A172 (cell line): ENCODE data around the gene CLPTM1L. TPM values are rescaled to one million over a fixed set of nuclear protein-coding genes. Genes with fewer than 3 reads are reported as not detected.

Experiments used
- DNase-seq: peaks from one replicate; pipeline ENCODE4 v3.0.0-alpha.2; 2015; ENCODE audit warnings: low spot score
- total RNA-seq: library from RNA; depleted of rRNA; stranded (reverse); fragments of >200 nt; shearing (Covaris generic); gene quantifications from 2 replicates; pipeline ENCODE4 v1.2.3, GENCODE V29; 2014

CLPTM1L gene
- total RNA-seq, 1 experiment from 2014 or later: 287 TPM

- DNase-seq: no peak
Observed at GRCh38 chr5:1312993-1313833, 31.7 kb downstream of the CLPTM1L start.

GRCh38 chr5:1312206-1312605 lies 32.7 kb downstream of the CLPTM1L start:
- DNase-seq: no peak

- no peak for DNase-seq
Observed at GRCh38 chr5:1311439-1312055, 33.4 kb downstream of the CLPTM1L start.

- no peak for DNase-seq
Observed at GRCh38 chr5:1310118-1310517, 34.8 kb downstream of the CLPTM1L start.

GRCh38 chr5:1304033-1304432 lies 40.9 kb downstream of the CLPTM1L start:
- DNase-seq: no peak

- DNase-seq: no peak
Observed at GRCh38 chr5:1302258-1302657, 42.6 kb downstream of the CLPTM1L start.

GRCh38 chr5:1300581-1301083 lies 44.3 kb downstream of the CLPTM1L start:
- DNase-seq: no peak

- DNase-seq: no peak
Observed at GRCh38 chr5:1299961-1300360, 44.9 kb downstream of the CLPTM1L start.

GRCh38 chr5:1299511-1299850 lies 45.4 kb downstream of the CLPTM1L start:
- DNase-seq: no peak

- DNase-seq: no peak
Observed at GRCh38 chr5:1298723-1299510, 46.0 kb downstream of the CLPTM1L start.

GRCh38 chr5:1298067-1298551 lies 46.8 kb downstream of the CLPTM1L start:
- DNase-seq: no peak

- no peak for DNase-seq
Observed at GRCh38 chr5:1297243-1297642, 47.7 kb downstream of the CLPTM1L start.

GRCh38 chr5:1295650-1296037 lies 49.3 kb downstream of the CLPTM1L start:
- DNase-seq: no peak

- no peak for DNase-seq
Observed at GRCh38 chr5:1294835-1295649, 49.9 kb downstream of the CLPTM1L start, which contains the start of gene TERT. Gene TERT (minus strand): TSS chr5:1295068. CDS start chr5:1294989, 79 bp downstream.

- DNase-seq: no peak
Observed at GRCh38 chr5:1294206-1294834, 50.6 kb downstream of the CLPTM1L start.

GRCh38 chr5:1293416-1294205 lies 51.3 kb downstream of the CLPTM1L start:
- DNase-seq: no peak

GRCh38 chr5:1292846-1293415 lies 52.0 kb downstream of the CLPTM1L start:
- DNase-seq: no peak

- no peak for DNase-seq
Observed at GRCh38 chr5:1292139-1292538, 52.8 kb downstream of the CLPTM1L start.

GRCh38 chr5:1291611-1292080 lies 53.3 kb downstream of the CLPTM1L start:
- DNase-seq: no peak
